SK-N-SH (cell line): ENCODE data around the gene ZNF609.

ENCODE experiments used
- EZH2phosphoT487 ChIP-seq: fragments of 200-600 bp; sonication (generic); IDR thresholded peaks from 2 replicates; pipeline ENCODE4 v1.6.1; 2017; ENCODE audit warnings: low read depth, mixed run types, mild to moderate bottlenecking, antibody characterized with exemption, moderate library complexity, borderline replicate concordance
- RAD21 ChIP-seq: IDR thresholded peaks from 2 replicates; pipeline ENCODE4 v1.6.1; 2012; ENCODE audit warnings: mild to moderate bottlenecking, low read length
- TF ChIP-seq, protein P1 (sequence below): fragments of 200-600 bp; sonication (generic); IDR thresholded peaks from 2 replicates; pipeline ENCODE4 v1.6.1; 2017; ENCODE audit warnings: antibody characterized with exemption, mild to moderate bottlenecking, moderate library complexity

DNA sequence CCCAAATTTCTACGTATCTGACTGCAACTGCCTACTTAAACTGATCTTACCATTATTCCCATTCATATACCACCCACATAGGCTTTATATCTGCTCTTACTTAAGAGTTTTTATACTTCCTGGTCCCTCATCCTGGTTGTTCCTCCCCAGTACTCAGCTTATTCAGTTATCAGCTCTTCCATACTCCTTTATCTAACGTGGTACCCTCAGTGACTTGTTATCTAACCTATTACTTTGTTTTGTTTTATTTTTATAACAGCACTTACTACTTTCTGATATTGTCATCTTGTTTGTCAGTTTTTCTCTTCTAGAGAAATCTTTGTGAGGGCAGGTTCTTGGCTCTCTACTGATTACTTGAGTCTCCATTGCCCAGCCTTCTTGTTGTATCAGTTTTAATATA, 100.6 kb downstream of the ZNF609 start:
- TF ChIP-seq RAD21 = no peak
- TF ChIP-seq EZH2phosphoT487 = no peak
- TF ChIP-seq, protein P1, sequence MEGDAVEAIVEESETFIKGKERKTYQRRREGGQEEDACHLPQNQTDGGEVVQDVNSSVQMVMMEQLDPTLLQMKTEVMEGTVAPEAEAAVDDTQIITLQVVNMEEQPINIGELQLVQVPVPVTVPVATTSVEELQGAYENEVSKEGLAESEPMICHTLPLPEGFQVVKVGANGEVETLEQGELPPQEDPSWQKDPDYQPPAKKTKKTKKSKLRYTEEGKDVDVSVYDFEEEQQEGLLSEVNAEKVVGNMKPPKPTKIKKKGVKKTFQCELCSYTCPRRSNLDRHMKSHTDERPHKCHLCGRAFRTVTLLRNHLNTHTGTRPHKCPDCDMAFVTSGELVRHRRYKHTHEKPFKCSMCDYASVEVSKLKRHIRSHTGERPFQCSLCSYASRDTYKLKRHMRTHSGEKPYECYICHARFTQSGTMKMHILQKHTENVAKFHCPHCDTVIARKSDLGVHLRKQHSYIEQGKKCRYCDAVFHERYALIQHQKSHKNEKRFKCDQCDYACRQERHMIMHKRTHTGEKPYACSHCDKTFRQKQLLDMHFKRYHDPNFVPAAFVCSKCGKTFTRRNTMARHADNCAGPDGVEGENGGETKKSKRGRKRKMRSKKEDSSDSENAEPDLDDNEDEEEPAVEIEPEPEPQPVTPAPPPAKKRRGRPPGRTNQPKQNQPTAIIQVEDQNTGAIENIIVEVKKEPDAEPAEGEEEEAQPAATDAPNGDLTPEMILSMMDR = no peak
